Measurements from ENCODE around the gene HOXA2.

Gene HOXA2

GRCh38 chr7:27124902-27125689, 22.6 kb upstream of the HOXA2 start:
- DNase-seq (ENCODE audit: low spot score): no peak

- no peak for DNase-seq (ENCODE audit: low spot score)
Observed at GRCh38 chr7:27124096-27124901, 21.8 kb upstream of the HOXA2 start.

- DNase-seq (ENCODE audit: low spot score): no peak
Observed at GRCh38 chr7:27123477-27124053, 21.1 kb upstream of the HOXA2 start.

- no peak for DNase-seq (ENCODE audit: low spot score)
Observed at GRCh38 chr7:27123007-27123476, 20.6 kb upstream of the HOXA2 start.

- DNase-seq (ENCODE audit: low spot score): no peak
Observed at GRCh38 chr7:27122077-27122910, 19.8 kb upstream of the HOXA2 start.

GRCh38 chr7:27121684-27122076, 19.2 kb upstream of the HOXA2 start:
- DNase-seq (ENCODE audit: low spot score): no peak

- DNase-seq (ENCODE audit: low spot score): no peak
Observed at GRCh38 chr7:27119412-27119911, 17.0 kb upstream of the HOXA2 start.

- DNase-seq (ENCODE audit: low spot score): no peak
Observed at GRCh38 chr7:27118580-27118979, 16.1 kb upstream of the HOXA2 start.

- no peak for DNase-seq (ENCODE audit: low spot score)
Observed at GRCh38 chr7:27117887-27118491, 15.5 kb upstream of the HOXA2 start.

- no peak for DNase-seq (ENCODE audit: low spot score)
Observed at GRCh38 chr7:27116962-27117886, 14.7 kb upstream of the HOXA2 start.

GRCh38 chr7:27116031-27116961, 13.8 kb upstream of the HOXA2 start:
- DNase-seq (ENCODE audit: low spot score): no peak

- DNase-seq (ENCODE audit: low spot score): no peak
Observed at GRCh38 chr7:27115221-27116026, 12.9 kb upstream of the HOXA2 start.

GRCh38 chr7:27114881-27115220, 12.4 kb upstream of the HOXA2 start:
- DNase-seq (ENCODE audit: low spot score): no peak

GRCh38 chr7:27113991-27114769, 11.7 kb upstream of the HOXA2 start:
- DNase-seq (ENCODE audit: low spot score): no peak

GRCh38 chr7:27112955-27113949, 10.8 kb upstream of the HOXA2 start:
- no peak for DNase-seq (ENCODE audit: low spot score)

GRCh38 chr7:27112361-27112760, 9.9 kb upstream of the HOXA2 start:
- DNase-seq (ENCODE audit: low spot score): no peak

All from putamen (tissue), 1 donor.